OCI-M2 (cell line): ENCODE results near the gene ARHGEF12.

Experiments
- DNase-seq: peaks from one replicate; lab custom pipeline; 2025; ENCODE audit not compliant: unreplicated experiment; lab: John Stamatoyannopoulos, UW

Gene ARHGEF12

DNA sequence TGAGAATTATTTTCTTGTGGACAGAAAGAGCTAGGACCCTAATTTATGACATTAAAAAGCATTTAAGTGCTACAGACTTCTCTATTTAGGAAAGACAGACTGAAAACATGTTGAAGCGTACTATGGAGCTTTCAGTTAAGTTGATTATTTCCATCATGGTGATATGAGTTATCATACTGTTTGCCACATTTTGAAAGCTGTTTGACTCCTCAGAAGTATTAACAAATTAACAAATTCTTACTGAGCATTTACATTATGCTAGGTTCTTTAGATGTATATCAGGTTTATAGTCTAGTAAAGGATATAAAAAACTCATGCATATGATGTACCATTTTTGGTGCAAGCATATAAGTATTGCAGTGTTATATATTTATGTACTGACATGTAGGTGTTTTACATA, 50.1 kb downstream of the ARHGEF12 start:
- DNase-seq = no peak

DNA sequence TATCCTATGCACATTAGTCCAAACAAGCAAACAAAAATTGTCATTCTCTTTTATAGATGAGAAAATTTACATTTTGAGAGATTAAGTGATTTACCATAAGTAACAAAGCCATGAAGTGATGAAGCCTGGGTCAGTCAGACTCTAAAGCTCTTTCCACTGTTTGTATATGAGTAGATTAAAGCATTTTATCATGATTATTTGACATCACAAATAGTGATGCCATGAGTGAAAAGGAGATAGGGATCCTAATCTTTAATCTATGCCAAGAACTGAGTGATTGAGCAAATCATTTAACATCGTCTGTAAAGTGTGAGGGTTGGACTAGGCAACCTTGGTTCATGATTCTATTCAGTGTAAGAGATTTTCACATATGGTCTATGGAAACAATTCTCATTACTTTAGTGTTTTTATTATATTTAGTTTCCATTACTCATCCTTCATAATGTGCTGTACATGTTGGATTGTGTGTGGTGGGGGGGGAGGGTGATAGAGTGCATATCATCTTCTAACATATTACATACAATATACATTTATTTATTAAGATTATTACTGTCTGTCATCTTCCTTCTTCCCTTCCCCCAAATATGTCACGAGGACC, 50.7 kb downstream of the ARHGEF12 start:
- no peak for DNase-seq

DNA sequence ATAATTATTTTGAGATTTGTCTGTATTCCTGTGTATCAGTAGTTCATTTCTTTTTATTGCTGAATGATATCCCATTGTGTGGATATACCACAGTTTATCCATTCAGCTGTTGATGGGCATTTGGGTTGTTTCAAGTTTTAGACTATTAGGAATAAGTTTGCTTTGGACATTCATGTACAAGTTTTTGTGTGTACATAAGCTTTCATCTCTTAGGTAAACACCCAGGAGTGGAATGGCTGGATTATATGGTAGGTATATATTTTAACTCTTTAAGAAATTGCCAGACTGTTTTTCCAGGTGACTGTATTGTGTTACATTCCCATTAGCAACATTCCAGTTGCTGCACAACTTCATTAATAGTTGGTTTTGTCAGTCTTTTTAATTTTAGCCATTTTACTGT, 52.0 kb downstream of the ARHGEF12 start:
- DNase-seq = no peak

DNA sequence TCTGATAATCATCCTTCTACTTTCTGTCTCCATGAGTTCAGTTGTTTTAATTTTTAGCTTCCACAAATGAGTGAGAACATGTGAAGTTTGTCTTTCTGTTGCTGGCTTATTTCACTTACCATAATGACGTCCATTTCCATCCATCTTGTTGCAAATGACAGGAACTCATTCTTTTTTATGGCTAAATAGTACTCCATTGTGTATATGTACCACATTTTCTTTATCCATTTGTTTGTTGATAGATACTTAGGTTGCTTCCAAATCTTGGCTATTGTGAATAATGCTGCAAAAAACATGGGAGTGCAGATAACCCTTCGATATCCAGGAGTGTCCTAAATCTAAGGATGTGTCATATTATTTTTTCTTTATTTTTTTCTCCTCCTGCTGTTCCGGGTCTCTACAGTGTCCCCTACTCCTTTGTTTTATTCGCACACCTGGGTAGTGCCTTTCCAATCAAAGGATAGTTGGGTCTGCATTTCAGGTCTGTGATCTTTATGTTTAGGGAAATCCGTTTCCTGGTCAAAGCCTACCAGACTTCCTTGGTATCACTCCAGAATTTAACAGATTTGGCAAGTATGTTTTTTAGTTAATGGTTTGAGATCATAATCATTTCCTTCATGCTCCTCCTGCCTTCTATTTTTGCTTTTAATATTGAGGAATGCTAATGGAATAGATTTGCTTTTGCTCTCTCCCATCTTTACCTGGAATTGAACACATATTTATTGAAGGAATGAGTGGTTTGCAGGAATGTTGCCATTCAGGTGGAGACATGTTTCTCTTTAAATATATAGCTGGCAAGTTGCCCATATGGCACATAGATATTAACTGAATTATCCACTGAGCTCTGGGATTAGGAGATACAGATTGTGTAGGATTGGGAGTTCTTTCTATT, 53.7 kb downstream of the ARHGEF12 start:
- DNase-seq = no peak

DNA sequence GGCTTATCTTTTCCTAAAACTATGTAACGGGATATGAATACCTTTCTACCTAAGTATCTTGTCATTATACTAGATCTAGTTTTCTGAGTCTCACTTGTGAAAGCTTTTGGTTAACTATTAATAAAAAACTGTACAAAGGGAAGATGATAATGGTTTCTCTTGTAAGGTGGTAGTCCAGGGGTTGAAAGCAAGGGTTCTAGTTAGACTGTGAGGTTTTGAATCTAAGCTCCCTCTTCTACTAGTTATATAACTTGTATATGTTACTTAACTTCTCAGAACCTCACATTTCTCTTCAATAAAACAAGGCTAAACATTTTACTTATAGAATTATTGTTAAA, 54.3 kb downstream of the ARHGEF12 start:
- DNase-seq = no peak

DNA sequence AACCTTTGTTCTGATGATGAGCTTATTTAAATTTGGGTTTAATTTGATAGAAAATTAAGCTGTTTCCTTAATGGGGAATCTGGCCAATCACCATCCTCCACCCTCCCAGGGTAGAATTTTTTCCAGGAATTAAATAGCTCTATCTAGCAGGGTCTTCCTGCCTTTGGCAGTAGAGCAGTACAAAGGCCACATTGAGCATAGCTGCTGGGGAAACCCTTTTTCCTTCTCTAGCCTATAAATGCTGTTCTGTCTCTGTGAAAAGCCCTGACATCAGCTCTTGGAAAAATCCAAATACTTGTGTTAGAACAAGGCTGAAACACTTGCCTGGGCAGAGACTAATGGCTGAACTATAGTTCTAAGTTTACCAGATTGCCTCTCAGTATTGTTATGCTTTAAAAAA, 55.1 kb downstream of the ARHGEF12 start:
- no peak for DNase-seq

DNA sequence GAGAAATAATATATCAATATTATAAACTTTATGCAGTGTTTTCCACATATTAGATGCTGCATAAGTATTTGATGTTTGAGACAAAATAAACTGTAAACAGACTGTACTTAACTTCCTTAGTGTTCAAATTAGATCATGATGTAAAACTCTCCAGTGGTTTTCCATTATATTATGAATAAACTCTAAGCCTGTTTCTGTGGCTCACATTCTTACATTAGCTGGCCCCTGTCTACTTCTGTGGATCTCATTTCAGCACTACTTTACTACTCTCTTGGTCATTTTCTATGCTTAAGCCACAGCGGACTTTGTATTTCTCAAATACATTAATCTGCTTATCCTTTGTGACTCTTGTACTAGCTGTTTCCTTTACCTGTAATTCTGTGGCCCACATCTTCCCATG, 55.6 kb downstream of the ARHGEF12 start:
- no peak for DNase-seq

DNA sequence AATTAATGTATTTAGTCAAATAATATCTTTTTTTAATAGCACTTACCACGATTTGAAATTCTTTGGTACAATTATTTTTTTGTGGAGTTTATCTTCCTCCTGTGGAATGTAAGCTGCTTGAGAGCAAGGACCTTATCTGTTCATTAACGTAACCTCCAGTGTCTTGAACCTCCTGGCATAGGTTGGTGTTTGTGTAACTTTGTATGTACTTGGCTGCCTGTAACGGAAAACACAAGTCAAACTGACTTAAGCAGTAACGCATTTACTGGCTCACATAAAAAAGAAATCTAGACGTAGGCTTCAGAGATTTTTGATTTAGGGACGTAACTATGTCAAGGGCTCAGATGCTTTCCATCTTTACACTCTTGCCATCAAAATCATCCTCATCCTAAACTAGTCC, 56.1 kb downstream of the ARHGEF12 start:
- DNase-seq = no peak

DNA sequence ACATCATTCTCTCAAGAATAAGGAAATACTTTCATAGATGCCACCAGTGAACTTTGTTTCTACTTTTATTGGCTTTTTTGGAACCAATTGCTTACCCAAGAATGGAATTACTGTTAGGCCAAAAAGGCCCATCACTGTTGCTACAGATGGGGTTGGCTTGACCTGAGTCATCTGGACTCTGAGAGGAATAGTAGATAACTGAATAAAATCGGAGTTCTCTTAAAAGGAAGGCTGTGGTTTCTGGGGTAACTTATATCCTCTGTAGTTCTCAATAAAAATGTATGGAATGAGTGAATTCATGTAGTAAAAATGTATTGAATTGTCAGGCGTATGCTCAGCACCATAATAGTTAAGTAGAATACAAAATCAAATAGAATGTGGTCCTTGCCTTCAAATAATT, 56.6 kb downstream of the ARHGEF12 start:
- DNase-seq = no peak

DNA sequence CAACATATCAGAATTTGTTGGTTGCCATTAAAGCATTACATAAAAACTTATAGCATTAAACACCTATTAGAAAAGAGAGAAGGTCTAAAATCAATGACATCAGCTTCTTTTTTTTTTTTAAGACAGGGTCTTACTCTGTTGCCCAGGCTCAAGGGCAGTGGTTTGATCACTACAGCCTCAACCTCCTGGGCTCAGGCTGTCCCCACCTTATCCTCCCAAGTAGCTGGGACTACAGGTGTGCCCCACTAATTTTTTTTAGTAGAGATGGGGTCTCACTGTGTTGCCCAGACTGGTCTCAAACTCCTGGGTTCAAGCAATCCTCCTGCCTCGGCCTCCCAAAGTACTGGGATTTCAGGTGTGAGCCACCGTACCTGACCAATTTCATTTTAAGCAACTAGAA, 57.9 kb downstream of the ARHGEF12 start:
- DNase-seq = no peak

DNA sequence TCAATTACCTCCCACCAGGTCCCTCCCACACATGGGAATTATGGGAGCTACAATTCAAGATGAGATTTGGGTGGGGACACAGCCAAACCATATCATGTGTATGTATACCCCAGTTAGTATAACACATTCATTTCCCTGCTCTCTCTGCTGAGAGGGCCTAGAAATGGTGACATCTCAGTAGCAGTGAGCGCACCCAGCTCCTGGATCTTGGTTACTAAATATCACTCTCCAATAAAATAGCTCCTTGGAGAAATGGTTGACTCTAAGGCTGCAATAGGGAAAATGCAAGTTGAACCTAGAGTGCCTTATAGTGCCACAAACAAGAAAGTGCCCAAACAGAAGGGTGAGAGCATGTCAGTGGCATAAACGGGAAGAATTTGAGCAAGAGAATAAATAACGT, 59.6 kb downstream of the ARHGEF12 start:
- DNase-seq = no peak

DNA sequence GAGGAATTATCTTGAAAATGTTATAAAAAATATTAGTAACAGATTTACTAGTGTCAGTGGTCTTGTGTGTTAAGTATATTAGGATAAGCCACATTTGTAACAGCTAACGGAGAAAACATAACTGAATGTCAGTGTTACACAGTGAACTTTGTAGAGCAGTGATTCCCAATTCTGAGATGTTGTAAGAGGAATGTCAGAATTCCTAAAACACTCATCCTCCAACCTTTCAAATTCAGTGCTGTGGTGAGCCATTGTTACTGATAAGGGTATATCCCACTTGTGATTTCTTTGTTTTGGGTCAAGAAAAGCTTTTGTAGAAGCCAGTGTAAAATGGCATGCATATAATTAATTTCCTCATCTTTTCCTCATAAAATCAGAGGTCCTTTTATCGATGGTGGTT, 61.9 kb downstream of the ARHGEF12 start:
- DNase-seq = no peak

DNA sequence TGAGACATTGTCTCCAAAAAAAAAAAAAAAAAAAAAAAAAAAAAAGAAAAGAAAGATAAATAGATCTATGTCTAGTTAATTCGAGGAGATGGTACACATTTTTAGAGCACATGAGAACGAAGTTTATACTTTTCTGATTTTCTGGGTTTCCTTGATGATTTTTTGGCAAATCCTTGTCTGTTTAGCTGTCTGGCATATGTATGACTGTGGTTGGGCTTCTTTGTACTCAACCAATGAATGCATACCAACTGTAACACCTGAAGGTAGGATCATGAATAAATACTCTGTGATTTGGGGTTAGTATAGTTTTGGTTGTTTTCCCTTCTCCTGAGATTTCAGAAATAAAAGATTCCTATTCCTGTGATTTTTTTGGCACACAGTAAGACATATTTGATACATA, 63.1 kb downstream of the ARHGEF12 start:
- no peak for DNase-seq

DNA sequence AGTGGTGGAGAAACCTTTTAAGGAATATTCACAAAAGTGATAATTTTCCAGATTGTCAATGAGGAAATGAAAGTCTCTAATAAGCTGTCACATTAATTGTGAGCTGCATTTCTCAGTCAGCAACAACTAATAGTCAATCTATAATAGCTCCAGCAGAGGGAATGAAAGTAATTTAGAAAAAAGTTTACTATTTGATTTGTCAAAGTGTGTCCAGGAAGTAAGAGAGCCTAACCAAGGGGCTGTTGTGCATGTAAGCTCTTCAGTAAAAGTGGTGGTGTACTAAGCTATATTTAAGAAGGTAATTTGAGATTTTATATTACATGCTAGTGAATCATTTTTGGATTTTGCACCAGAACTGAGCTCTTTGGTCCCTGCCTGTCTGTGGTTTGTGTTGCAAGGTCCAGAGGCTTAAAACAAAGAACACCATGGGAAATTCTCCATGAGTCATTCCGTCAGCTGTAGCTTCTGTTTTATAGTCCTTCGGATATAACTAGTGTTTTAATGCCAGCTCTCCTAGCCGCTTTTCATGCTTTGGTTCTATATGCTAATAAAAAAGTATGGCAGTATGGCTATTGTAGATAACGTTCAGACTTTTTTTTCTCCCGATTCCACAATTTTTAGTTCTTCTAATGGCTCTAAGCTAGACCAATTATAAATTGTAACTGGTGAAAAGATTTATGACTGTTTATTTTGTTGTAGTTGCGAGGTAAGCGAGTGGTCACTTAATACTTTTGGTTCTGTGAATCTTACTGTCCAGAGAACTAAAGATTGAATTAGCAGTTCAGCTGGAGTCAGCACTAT, 64.6 kb downstream of the ARHGEF12 start:
- no peak for DNase-seq

DNA sequence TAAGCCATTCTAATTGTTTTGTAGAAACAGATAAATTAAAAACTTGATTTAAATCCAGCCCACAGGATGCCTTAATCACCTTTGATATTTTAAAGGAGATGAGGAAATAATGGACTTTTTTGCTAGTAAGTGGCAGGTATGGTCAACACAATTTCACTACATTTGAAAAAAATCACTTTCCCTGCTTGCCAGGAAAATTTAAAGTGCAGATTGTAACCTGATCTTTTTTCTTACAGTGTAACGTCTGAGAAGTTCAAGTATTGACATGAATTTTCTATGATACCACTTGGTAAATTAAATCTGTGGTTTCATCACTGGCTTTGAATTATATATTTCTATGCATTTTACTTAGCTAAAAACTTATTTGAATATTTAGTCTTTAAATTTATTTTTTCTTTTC, 65.3 kb downstream of the ARHGEF12 start:
- no peak for DNase-seq

DNA sequence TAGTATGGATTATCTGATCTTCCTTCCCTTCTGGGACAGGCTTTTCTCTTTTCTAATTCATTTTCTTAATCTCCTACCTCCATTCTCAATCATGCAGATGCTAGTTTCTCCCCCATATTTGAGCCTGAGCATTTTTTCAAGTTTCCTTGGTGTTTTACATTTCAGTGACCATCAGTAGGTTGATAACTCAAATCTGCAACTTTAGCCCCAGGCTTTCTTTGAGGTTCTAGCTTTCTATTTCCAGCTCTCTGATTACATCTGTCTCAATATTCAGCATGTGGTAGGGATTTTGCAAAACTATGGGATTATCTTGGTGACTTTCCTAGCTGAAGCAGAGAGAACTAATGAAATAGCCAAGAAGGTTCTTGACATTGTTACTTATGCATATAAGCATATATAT, 67.8 kb downstream of the ARHGEF12 start:
- no peak for DNase-seq

DNA sequence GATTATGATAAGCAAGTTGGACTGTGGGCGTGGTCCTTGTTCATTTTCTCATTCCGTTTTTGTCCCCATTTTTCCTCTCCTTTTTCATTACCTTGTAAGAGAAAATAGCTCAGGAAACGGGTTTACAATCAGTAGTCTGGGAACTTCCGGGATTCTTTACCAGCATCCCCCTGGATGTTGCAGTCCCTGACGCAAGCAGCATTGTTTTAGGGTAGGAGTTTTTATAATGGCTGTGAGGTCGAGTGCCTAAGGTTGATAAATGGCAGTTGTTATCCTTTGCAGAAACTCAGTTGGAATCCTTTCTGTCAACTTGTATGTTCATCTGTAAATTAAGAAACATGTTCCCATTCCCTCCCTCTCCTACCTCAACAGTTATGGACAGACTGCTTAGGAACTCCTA, 68.3 kb downstream of the ARHGEF12 start:
- no peak for DNase-seq

DNA sequence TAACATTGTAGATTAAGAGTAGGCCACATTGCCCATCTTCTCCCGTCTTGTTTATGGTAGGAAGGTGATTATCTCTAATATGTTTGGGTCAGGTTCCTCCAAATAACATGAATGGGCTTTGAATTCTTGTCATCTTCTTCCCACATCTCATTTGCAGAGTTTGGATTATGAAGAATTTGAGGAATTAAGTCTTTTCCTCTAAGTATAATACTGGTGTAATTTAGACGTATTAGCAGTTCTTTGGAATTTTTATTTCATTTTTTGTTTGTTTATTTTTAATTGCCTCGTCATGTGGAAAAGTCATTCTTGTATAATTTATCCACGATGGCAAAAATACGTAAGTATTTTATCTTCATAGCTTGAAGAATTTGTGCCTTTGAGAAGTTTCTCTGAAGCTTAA, 73.4 kb downstream of the ARHGEF12 start:
- no peak for DNase-seq

DNA sequence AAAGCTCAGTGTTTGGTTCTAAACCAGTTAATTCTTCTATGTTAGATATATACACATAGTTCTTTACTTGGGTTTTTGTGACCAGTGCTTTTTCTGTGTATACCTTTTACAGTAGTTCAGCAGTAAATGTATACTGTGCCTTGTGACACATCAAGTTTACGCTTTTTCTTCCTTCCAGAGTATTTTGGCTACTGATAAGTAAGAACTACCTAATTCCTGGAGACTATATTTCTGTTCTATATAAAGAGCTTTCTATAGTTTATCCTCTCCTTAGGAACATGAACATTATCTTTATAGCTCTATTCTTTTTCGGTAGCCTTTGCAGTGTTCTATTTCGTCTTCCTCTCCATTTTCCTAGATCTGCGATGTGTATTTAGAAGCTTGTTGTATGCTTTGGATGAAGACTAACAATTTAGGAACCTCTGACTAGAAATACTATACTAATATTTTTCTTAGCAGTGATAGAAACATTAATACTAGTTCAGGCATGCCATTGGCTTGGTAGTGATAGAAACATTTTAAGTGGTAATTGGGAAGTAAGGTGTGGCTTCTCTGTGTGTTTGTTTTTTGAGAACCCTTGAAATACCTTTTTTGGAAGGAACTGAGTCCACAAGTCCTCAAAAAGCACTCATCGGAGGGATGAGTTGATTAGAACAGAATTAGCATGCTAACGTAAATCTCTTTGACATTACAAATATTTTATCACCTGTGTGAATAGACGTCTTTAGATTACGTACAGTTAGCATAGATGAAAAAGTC, 74.6 kb downstream of the ARHGEF12 start:
- DNase-seq = no peak

DNA sequence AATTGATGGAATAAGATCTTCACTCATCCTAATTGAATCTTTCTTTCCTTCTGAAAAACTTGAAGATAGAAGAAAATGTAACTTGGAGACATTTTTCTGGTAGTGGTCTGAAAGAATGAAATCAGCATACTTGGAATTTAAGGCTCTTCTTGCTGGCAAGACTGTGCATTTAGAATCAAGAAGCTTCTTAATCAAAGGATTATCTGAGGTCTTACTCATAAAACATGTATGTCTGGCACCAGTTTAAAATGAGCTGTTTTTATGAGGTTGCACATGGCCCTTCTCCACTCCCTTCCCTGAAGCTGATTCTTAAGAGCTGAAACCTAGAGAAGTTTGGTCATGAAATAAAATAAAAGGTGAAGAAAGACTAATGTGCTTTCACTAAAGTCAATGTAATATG, 77.3 kb downstream of the ARHGEF12 start:
- DNase-seq = no peak

DNA sequence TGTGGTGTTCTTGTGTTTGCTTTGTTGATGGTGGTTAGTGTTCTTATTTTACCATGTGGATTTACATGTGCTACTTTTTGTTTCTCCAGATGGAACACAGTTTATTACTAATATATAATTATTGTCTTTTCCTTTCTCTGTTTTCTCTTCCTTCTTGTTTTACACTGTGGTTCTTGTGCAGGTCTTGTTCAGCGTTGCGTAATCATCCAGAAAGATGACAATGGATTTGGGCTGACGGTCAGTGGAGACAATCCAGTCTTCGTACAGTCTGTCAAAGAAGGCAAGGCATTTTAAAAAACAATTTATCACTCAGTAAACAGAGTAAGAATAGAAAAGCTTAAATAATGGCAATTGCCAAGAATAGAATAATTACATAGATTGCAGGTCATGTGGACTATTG, 84.4 kb downstream of the ARHGEF12 start:
- no peak for DNase-seq
